Measurements from ENCODE around the gene ATP6V1G3.

DNA sequence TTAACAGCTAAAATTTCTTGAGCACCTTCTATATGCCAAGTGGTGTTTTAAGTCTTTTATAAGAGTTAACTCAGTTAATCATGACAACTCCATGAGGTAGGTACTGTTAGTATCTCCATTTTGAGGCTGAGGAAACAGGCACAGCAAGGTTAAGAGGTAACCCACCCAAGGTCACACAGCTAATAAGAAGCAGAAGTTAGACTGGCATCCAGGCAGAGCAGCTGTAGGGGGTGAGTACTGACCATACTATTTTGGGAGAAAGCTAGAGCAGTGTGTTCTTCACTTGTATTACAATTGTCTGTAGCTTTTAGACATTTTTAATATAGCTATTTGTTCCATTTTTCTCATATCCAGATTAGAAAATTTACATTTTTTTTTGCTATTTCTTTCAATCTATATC is 4.8 kb downstream of the ATP6V1G3 start:
- TF ChIP-seq, protein P1, sequence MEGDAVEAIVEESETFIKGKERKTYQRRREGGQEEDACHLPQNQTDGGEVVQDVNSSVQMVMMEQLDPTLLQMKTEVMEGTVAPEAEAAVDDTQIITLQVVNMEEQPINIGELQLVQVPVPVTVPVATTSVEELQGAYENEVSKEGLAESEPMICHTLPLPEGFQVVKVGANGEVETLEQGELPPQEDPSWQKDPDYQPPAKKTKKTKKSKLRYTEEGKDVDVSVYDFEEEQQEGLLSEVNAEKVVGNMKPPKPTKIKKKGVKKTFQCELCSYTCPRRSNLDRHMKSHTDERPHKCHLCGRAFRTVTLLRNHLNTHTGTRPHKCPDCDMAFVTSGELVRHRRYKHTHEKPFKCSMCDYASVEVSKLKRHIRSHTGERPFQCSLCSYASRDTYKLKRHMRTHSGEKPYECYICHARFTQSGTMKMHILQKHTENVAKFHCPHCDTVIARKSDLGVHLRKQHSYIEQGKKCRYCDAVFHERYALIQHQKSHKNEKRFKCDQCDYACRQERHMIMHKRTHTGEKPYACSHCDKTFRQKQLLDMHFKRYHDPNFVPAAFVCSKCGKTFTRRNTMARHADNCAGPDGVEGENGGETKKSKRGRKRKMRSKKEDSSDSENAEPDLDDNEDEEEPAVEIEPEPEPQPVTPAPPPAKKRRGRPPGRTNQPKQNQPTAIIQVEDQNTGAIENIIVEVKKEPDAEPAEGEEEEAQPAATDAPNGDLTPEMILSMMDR (IDR thresholded peaks at IDR 0.05) = no peak
- no peak for TF ChIP-seq EP300 (IDR thresholded peaks at IDR 0.05)
- no peak for TF ChIP-seq POLR2AphosphoS5 (IDR thresholded peaks at IDR 0.05)
- TF ChIP-seq POLR2A (IDR thresholded peaks at IDR 0.05) = no peak
